Testis (tissue), 2 donors: ENCODE data around the gene ESYT1.

ENCODE experiments used
- CTCF ChIP-seq, 3 experiments: fragments of 450-650 bp in 2 of 3; fragments of 200-600 bp in 1 of 3; sonication (generic) in 1 of 3; IDR thresholded peaks; one replicate each; pipeline ENCODE4 v1.5.1; 2016 to 2019; ENCODE audit warnings: antibody characterized with exemption in 3 of 3, mild to moderate bottlenecking in 2 of 3, moderate library complexity in 1 of 3
- POLR2A ChIP-seq: fragments of 450-650 bp; IDR thresholded peaks from one replicate; pipeline ENCODE4 v1.6.1; 2017; ENCODE audit warnings: antibody characterized with exemption, mild to moderate bottlenecking, moderate library complexity

GRCh38 chr12:56163533-56164344 is 35.7 kb downstream of the ESYT1 start:
- TF ChIP-seq POLR2A (no peak), CTCF (IDR thresholded peaks at IDR 0.05) (no peak)
